RPMI8226 (cell line): Measurements from ENCODE around the gene TJAP1.
A peak's percentile ranks its signal among the peaks of the same experiment; 100 is the strongest.
"Not testable (repeated sequence)": the region's sequence is repeated elsewhere in the genome, so short reads cannot be mapped to it uniquely, and the experiment has no call there.

Source experiments
- DNase-seq: peaks from one replicate; pipeline ENCODE4 v3.0.0-alpha.2; 2015

TJAP1 gene

DNA sequence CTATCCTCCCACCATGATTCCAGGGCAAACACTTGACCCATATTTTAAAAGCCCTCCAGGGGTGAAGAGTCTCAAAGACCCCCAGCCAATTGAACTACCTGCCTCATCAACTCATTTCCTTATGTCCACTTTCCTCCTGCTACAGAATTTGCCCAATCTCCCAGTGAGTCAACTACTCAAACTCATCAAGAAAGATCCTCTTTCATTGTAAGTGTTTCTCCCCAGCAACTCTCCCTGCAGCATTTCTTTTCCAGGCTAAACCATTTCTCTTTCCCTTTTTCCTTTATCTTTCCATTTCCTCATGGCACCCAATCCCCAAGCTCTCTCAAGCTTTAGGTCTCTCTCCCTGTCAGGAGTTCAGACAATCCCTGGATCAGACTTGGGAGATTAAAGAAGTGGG lies 23.5 kb upstream of the TJAP1 start:
- no peak for DNase-seq

DNA sequence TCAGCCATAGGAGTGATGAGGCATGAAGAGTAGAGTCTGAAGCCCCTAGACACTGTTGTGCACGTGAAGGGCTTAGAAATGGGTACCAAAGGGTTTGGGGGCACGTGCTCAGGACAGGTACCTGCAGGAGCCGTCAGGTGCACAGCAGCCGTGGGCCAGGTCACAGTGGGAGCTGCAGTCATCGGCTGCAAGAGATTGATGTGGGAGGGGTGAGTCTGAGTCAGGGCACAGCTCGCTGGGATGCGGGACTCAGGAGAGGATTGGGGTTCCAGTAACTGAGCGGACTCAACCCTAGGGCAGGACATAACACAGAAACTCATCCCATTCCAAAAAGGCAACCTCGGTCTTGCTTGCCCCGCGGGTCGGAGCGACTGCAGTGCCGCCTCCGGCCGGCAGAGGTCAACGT lies 23.1 kb upstream of the TJAP1 start:
- peak; percentile 76 for DNase-seq

DNA sequence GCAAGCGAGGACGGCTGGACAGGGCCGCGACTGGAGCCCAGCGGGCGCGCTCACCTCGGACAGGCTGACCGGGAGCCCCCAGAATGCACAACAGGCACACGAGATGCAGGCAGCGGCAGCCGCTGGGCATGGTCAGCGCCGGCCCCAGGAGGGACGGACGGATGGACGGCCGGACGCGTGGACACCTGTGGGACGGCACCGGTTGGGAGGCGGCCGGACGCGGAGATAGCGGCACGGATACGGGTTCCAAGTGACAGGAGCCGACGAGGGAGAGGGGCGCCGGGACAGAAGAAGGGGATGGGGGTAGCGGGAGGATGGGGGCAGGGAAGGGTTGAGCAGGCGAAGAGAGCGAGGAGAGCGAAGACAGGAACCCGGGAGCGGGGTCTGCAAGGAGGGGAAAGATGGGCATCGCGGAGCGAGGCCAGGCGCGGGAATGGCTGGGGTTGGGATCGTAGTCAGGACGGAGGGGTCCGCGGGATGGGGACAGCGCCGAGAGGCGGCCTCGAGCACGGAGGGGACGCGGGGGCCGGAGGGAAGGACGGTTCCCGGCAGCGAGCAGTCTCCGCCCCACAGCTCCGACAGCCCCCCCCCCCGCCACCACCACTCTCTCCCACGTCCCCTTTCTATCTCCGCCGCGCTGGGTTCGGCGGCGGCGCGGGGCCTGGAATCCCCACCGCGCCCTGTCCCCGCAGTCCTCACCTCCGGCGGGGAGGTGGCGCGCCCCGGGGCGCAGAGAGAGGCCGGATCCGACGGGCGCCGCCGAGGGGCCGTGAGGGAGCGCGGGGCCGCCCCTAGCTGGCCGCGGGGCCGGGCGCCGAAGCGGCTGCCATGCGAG lies 22.5 kb upstream of the TJAP1 start:
- DNase-seq = peak; percentile 25

DNA sequence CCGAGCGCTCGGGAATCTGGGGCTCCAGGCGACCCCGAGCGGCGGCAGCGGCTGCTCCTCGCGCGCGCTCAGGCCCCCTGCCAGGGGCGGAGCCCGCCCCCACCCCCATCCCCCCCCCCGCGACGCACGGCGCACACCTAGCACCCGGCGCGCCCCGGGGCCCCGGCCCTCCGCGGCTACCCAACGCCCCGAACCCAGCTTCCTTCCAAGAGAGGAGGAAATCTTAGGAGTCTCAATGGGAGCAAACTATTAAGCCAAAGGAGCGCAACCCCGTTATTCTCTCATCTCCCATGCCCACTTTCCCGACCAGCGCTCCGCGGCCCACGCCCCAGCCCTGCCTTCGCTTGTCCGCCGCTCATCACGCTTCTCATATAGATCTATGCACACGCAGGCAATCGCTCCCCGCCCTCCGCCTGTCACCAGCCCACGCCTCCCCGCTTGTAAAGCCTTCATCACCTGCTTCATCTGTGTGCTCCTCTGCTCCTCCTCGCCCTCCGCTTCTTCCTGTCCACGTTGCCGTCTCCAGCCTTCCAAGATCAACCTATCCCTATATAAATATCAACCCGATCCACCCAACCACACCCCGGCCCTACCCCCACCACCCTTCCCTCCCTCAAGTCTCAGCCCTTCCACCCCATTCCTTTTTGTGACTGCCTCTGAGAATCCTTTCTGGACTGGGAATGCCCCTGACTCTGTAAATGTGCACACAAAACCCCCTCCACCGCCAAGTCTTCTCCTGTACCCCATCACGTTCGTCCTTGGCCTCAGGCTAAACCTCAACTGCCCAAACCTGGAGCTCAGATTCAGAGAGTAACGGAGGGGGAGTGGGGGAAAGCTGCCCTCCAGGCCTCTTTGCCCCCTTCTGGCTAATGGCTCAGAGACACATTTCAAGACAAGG lies 21.6 kb upstream of the TJAP1 start, which contains the start of gene DLK2:
TSS of gene DLK2 (minus strand) at position 18 of the 898 bp plus-strand sequence. CDS start 723 bp downstream, outside the sequence.
- peak; percentile 35 for DNase-seq

DNA sequence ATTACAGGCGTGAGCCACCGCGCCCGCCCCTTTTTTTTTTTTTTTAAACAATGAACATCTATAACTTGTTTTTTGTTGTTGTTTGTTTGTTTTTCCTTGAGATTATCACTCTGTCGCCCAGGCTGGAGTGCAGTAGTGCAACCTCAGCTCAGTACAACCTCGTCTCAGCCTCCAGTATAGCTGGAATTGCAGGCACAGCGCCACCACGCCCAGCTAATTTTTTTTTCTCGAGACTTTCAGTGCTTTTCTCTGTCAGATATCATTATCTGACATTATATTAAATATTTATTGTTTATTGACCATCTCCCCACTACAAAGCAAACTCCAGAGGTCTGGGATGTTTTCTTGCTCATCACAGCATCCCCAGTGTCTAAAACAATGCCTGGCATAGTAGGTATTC lies 19.7 kb upstream of the TJAP1 start:
- no peak for DNase-seq

DNA sequence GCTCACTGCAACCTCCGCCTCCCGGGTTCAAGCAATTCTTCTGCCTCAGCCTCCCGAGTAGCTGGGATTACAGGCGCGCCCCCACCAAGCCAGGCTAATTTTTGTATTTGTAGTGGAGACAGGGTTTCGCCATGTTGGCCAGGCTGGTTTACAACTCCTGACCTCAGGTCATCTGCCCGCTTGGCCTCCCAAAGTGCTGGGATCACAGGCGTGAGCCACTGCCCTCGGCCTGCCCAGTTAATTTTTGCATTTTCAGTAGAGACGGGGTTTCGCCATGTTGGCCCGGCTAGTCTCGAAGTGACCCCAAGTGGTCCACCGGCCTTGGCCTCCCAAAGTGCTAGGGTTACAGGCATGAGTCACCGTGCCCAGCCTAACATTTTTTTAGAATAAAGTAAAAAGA lies 19.2 kb upstream of the TJAP1 start:
- DNase-seq = not testable (repeated sequence)

DNA sequence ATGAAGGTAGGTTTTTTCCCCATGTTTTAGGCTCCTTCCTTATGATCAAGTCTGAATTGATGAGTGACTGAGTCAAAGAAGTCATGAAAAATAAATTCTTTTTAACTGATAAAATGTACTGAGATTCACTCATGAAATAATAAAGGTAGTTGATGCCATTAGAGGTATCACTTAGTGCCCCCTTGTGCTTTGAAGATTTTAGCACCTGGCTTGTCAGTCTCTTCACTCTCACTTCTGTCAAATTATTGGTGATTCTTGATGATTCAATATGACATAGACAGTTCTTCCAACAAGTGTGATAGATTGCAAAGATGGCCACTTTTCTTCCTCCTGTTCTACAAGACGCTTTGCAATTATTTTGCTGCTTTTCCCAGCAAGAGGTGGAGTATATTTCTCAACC lies 17.8 kb upstream of the TJAP1 start:
- DNase-seq = no peak

DNA sequence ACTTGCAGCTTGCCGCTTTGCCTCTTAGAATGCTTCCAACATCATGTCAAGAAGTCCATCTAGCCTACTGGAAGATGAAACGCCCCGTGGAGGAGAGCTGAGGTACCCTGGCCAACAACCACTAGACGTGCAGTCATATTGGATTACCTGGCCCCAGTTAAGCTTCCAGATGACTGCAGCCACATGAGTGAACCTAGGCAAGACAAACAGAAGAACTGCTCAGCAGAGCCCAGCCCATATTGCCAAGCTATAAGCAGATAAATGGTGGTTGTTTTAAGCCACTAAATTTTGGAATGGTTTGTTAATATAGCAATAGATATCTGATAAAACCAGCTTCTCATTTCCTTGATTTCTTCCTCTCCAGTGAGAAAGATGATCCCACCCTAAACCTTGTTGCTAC lies 17.3 kb upstream of the TJAP1 start:
- DNase-seq = no peak

DNA sequence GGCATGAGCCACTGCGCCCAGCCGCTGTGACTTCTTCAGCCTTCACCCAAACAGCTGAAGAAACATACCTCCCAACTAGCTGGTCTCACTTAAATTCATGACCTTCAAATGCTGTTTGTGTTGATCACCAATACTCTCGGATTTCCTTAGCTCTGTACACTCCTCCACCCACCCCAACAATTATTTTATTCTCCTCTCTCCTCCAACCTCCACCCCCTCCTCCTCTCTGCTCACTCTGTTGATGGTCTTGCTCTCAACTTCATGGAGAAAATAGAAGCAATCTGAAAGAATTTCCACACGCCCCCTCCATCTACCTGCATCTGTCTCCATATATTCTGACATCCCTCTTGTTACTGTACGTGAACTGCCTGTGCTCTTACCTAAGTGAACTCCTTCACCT lies 15.4 kb upstream of the TJAP1 start:
- DNase-seq = no peak

DNA sequence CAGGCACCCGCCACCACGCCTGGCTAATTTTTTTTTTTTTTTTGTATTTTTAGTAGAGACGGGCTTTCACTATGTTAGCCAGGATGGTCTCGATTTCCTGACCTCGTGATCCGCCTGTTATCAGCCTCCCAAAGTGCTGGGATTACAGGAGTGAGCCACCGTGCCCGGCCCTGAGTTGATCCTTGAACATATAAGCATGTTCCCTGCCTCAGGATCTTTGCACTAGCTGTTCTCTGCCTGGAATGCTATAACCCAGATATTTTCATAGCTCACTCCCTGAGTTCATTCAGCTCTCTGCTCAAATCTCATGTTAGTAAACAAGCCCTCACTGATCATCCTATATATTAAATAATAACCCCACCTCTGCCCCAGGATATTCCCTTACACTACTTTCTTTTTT lies 13.0 kb upstream of the TJAP1 start:
- DNase-seq = no peak

DNA sequence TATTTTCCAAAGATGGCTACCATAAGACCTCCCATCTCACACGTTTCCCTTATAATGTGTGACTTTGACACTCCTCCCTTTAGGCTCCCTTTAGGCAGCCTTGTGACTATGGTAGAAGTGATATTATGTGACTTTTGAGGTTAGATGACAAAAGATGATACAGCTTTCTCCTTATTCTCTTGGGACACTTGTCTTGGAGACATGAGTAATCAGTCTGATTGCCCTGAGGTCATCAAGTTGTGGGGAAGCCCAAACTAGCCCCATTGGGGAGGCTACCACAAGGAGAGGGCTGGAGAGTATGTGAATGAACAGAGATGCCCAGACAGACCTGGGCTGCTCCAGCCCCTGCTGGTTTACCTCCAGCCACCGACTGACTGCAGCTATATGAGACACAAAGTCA lies 11.4 kb upstream of the TJAP1 start:
- no peak for DNase-seq

DNA sequence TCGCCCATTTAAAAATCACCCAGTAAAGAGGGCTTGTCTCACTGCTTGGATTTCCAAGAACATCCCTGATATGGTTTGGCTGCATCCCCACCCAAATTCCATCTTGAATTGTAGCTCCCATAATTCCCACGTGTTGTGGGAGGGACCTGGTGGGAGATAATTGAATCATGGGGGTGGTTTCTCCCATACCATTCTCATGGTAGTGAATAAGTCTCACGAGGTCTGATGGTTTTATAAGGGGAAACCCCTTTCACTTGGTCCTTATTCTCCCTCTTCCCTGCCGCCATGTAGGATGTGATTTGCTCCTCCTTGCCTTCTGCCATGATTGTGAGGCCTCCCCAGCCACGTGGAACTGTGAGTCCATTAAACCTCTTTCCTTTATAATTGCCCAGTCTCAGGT lies 10.1 kb upstream of the TJAP1 start:
- not testable (repeated sequence) for DNase-seq

DNA sequence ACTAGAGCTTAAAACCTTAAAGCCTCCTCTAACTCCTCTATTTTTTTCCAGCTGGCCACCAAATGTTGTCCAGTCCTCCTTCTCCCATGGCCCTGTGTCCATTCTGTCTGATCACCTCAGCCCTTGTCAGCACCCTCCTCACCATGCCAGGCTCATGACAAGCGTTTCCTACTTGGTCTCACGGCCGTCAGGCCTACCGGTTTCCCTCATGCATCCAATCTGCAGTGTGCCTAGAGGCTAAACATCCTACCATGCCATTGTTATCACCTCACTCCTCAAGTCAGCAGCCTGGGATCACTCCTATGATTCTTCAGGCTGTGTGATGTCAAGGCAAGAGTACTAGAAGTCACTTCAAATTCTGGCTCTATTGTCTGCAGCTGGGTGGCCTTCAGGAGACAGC lies 9.6 kb upstream of the TJAP1 start:
- no peak for DNase-seq

DNA sequence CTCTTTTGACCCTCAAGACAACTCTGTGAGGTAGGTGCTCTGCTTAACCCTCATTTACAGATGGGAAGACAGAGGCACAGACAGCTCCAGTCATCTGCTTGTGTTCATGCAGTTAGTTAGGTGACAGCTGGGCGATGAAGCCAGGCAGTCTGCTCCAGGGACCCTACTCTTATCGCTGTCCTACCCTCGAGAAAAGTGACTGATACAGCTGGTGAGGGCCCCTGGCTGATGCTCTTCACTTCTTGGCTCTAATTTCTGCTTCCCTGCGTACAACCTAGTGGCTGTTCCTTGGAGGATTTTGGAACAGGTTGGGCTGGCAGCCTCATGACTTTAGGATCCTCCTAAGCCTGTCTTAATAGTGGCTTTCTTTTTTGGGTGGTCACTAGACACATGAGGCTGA lies 9.1 kb upstream of the TJAP1 start:
- DNase-seq = no peak

DNA sequence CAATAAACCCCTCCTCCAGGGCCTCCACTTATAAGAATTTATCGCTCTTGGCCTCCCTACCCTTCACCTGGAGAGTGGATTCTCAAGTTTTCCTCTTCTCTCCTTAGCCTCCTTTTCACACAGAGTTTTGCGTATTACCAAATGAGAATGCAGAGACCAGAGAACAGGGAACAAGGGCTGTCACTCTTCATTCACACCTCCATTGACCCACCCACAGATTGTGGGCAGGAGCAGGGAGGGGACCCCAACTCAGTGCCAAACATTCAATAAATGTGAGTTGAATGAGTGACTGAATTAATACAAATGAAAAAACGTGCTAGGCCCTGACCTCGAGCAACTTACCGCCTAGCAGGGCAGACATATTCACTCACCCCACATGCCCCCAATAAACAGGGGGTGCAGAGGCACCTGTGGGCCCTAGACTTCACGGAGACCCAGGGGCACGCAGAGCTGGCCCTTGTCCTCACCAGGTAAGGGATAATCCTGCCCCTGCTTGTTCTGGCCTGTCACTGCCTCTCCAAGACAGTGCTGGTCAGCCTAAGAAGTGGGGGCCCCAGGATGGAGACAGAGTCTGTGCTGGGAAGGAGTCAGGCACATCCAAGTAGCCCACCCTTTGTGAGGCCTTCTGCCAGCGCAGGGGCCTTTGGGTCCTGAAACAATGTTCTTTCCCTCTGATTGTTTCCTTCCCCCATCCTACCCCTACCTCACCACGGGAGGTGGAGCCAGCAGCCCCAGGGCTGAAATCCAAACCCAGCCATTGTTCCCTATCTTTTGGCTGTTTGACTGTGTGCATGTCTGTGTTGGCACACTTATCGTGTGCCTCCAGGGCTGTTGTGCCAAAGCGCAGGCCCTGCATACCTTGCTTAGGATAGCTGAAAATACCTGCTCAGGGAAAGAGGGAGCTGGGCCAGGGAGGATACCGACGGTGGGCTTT lies 8.4 kb upstream of the TJAP1 start:
- DNase-seq = no peak

DNA sequence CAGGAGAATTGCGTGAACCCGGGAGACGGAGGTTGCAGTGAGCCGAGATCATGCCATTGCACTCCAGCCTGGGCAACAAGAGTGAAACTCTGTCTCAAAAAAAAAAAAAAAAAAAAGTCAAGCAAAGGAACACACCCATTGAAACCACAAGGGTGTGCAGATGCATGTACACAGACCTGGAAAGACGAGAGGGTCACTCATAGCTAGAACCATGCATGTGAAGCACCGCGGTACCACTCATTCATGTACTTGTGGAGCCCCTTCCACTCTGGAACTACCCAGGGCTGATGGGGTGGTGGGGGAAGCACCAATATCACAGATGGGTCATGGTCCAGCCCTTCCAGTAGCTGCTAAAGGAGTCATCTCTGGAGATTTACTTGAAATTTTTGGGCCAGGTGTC lies 7.4 kb upstream of the TJAP1 start:
- no peak for DNase-seq

DNA sequence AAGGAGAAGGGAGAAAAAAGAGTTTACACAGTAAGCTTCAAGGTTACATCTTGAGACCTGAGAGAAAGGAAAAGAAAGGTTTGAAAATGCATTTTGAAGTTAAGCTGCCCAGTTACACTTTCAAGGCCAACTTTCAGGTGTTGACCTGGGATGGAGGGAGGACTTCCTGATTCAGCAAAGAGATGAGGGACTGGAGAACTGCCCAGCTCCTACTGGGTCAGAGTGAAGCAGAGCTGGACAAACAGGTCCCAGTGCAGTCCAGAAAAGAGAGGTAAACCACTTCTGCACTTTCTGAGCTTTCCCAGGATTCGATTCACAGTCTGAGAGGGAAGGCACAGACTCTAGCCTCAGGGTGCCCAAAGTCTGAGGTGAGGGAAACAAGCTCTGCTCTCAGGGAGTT lies 6.0 kb upstream of the TJAP1 start:
- DNase-seq = no peak

DNA sequence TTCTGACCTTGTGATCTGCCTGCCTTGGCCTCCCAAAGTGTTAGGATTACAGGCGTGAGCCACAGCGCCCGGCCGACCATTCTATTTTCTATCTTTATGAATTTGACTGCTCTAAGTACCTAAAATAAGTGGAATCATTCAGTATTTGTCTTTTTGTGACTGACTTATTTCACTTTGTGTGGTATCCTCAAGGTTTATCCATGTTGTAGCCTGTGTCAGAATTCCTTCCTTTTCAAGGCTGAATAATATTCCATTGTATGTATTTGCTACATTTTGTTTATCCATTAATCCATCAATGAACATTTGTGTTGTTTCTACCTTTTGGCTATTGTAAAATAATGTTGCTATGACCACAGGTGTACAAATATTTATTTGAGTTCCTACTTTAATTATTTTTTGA lies 4.9 kb upstream of the TJAP1 start:
- DNase-seq = no peak

DNA sequence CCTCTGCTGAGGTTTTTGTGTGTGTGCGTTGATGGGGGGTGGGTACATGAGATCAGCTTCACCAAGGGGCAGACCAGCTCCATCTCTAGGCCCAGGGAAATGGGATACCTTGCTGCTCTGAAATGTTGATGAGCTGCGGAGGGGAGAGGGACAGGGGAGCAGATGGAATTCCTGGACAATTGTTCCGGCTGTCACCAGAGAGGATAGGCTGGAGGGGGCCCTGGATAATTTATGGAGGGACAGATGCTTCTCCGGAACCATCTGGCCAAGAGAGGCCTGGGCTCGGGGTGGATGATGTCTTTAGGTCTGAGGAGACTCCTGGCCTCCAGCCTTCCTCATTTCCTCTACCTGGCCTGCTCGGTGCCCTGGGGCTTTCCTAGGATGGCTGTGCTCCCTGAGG lies 1.9 kb upstream of the TJAP1 start:
- no peak for DNase-seq

DNA sequence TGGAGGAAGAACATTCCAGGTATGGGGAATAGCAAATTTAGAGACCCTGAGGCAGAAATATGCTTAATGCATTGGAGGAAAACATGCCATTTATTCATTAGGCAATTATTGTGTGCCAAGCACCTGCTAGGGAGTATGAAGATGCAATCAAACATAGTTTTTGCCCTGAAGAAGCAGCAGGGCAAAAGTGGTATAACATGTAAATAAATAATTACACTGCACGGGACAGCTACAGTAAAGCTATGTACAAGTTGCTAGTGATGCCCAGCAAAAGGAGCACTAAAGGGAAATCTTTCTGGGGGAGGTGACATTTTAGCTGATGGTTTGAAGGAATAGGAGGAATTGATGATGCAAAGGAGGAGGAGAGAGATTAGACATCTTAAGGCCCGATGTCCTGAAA lies 624 bp upstream of the TJAP1 start:
- no peak for DNase-seq

DNA sequence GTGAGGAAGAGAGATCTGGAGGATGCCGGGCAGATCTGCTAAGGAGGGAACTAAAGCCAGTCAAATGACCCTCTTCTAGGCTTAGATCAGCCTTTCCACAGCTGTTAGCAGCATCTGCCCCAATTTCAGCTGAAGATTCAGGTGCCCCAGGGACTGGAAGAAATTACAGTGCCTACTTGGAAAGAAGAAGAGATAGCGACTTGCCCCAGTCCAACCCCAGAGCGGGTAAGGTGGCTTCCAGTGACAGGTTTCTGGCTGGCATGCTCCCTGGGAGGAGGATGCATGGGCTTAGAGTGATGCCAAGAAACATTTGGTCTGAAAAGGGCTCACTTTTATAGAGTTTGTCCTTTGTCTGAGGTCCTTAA lies 620 bp downstream of the TJAP1 start:
- no peak for DNase-seq

DNA sequence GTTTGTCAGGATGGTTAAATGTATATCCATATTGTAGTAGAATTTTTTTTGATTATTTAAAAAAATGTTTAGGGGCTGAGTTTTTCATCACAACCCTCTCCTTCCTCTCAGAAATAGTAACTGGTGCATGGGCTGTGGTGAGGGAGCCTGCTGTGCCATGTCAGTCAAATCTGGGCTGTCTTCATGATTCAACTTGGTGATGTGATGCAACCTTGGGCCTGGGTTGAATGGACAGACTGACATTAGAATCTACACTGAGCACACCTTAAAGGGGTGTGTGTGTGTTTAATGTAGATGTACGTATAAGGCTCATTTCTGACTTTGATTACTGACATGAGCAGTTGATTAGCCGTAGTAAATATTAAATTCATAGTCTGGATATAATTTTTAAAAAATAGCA lies 3.7 kb downstream of the TJAP1 start:
- no peak for DNase-seq

DNA sequence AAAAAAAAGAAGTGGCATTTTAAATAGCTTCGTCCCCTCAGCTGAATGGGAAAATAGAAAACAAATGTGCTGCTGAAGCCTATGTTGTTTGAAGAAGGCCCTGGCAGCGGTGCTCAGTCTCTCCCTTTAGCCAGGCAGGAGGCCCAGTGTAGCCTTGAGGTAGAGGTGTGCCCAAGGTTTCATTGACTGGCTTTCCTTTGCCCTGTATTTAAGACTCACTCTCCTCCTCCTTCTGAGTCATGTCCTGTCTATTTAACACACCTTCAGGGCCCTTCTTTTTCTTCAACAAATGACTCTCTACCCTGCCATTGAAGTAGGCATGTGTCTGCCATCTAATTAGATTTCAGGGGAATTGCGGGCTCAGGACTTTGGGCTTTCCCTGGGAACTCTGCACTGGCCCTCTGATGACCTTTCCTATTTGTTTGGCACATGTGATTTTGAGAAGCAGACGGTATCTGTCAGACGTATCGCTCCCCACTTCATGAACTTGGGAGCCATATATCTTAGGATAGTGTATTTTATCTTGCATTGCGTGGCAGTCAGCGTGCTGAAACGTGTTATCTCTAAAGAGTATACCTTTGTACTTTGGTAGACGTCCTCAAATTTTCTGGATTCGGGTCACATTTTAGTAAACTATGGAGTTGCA lies 4.3 kb downstream of the TJAP1 start:
- DNase-seq = no peak
